ENCODE measurements around the gene NOS1AP. TPM values are rescaled to one million over a fixed set of nuclear protein-coding genes. Genes with fewer than 3 reads are reported as not detected.

NOS1AP gene
- total RNA-seq, 4 donors from 2014 or later: 8.5 to 34.8 (median 14.1) TPM

DNA sequence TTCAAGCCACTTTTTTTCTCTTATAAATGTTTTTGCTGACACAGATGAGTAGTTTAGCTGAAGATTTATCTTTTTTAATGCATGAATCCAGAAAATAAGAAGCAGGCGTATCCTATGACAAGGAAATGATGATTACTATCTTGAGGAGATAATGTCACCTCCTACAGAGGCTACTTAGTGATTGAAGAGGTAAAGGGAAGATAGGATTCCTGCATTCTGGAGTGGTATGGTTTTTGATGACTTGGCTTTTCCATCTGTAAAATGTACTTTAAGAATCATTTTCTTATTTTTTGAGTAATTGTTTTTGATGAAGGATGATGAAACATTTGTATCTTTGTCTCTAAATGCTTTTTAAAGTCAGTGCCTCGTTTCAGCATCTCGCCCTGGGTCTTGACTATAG is 184.3 kb downstream of the NOS1AP start:
- H3K36me3 ChIP-seq: no peaks in the 10 kb centered on the region
- no peak overlapping the region for H3K27ac ChIP-seq
- 87 to 96% methylated on average over 3 of the region's 3 CpGs for WGBS, 2 donors (ENCODE audit: low coverage in 1 of 2)
- no peak overlapping the region for H3K4me3 ChIP-seq
- no peaks in the 10 kb centered on the region for H3K4me1 ChIP-seq
- H3K9me3 ChIP-seq: no peaks in the 10 kb centered on the region
- TF ChIP-seq, protein P1, sequence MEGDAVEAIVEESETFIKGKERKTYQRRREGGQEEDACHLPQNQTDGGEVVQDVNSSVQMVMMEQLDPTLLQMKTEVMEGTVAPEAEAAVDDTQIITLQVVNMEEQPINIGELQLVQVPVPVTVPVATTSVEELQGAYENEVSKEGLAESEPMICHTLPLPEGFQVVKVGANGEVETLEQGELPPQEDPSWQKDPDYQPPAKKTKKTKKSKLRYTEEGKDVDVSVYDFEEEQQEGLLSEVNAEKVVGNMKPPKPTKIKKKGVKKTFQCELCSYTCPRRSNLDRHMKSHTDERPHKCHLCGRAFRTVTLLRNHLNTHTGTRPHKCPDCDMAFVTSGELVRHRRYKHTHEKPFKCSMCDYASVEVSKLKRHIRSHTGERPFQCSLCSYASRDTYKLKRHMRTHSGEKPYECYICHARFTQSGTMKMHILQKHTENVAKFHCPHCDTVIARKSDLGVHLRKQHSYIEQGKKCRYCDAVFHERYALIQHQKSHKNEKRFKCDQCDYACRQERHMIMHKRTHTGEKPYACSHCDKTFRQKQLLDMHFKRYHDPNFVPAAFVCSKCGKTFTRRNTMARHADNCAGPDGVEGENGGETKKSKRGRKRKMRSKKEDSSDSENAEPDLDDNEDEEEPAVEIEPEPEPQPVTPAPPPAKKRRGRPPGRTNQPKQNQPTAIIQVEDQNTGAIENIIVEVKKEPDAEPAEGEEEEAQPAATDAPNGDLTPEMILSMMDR (IDR thresholded peaks at IDR 0.05): no peak
- TF ChIP-seq POLR2A (IDR thresholded peaks at IDR 0.05) (no peak), POLR2AphosphoS5 (IDR thresholded peaks at IDR 0.05) (no peak), EP300 (IDR thresholded peaks at IDR 0.05; ENCODE audit: low read depth) (no peak)
- H3K27me3 ChIP-seq: no peaks in the 10 kb centered on the region
- intact Hi-C loops (cut with DNase I; ENCODE audit: low total_unique reads) (no loop called here), in situ Hi-C loops (cut with MboI; ENCODE audit: low pct_ligation_motif_present in 1 of 4, low pct_unique_long_range_greater_than_20kb in 1 of 4, low sequenced_read_pairs in 3 of 4) (no loop called here)
- DNase-seq: no peak

DNA sequence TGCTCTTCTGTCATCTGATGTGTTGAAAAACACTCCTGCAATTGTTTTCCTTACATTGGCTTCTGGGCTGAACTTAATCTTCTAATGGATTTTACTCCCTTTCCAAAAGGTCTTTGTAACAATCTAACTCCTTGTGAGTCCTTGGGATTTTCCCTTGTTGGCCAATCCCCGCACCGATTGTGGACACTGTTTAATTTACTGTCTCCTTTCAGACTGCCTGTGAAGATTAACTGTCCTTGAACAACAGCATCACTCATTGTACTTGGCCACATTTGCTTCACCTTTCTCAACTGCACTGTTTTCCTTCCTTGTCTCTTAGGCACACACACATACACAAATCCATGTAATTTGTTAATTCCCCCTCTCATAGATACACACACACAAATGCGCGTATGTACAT is 186.8 kb downstream of the NOS1AP start:
- H3K9me3 ChIP-seq: no peaks in the 10 kb centered on the region
- DNase-seq: no peak
- WGBS, 2 donors (ENCODE audit: low coverage in 1 of 2): 71 to 75% methylated on average over 4 of the region's 4 CpGs
- H3K36me3 ChIP-seq: no peaks in the 10 kb centered on the region
- in situ Hi-C loops (cut with MboI; ENCODE audit: low pct_ligation_motif_present in 1 of 4, low pct_unique_long_range_greater_than_20kb in 1 of 4, low sequenced_read_pairs in 3 of 4): no loop called here
- H3K27me3 ChIP-seq: no peaks in the 10 kb centered on the region
- no peak overlapping the region for H3K27ac ChIP-seq
- TF ChIP-seq POLR2AphosphoS5 (IDR thresholded peaks at IDR 0.05): no peak
- TF ChIP-seq, protein P1 (IDR thresholded peaks at IDR 0.05): no peak
- no peak for TF ChIP-seq EP300 (IDR thresholded peaks at IDR 0.05; ENCODE audit: low read depth)
- no peak for TF ChIP-seq POLR2A (IDR thresholded peaks at IDR 0.05)
- intact Hi-C loops (cut with DNase I; ENCODE audit: low total_unique reads): no loop called here
- H3K4me3 ChIP-seq: no peak overlapping the region
- no peaks in the 10 kb centered on the region for H3K4me1 ChIP-seq

DNA sequence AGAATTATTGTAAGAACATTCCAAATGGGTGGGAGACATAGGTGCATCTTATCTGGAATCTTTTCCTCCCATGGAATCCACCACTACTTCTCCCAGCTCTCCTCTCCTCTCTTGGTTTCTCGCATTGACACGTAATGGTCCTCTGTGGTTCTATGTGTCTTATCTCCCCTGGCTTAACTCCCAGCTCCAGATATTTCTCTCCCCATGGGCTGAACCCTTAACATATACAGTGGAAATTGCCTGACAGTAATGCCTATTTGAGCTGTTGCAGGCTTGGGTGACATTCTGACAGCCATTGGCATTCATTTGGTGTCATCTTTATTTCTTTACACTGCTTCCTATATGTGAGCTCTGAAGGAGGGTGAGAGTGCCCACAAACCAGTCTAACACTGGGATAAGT is 188.9 kb downstream of the NOS1AP start:
- Histone ChIP-seq H3K4me3 (no peak overlapping the region), H3K4me1 (no peaks in the 10 kb centered on the region), H3K36me3 (no peaks in the 10 kb centered on the region), H3K27me3 (no peaks in the 10 kb centered on the region), H3K9me3 (no peaks in the 10 kb centered on the region), H3K27ac (no peak overlapping the region)
- TF ChIP-seq, protein P1 (IDR thresholded peaks at IDR 0.05): no peak
- TF ChIP-seq POLR2AphosphoS5 (IDR thresholded peaks at IDR 0.05) (no peak), EP300 (IDR thresholded peaks at IDR 0.05; ENCODE audit: low read depth) (no peak), POLR2A (IDR thresholded peaks at IDR 0.05) (no peak)
- no peak for DNase-seq
- in situ Hi-C loops (cut with MboI; ENCODE audit: low pct_ligation_motif_present in 1 of 4, low pct_unique_long_range_greater_than_20kb in 1 of 4, low sequenced_read_pairs in 3 of 4): no loop called here
- intact Hi-C loops (cut with DNase I; ENCODE audit: low total_unique reads): no loop called here
- 96% methylated on average over 2 of the region's 2 CpGs; no CpG with 5 or more reads in 1 of the 2 donors for WGBS, 2 donors (ENCODE audit: low coverage in 1 of 2)

DNA sequence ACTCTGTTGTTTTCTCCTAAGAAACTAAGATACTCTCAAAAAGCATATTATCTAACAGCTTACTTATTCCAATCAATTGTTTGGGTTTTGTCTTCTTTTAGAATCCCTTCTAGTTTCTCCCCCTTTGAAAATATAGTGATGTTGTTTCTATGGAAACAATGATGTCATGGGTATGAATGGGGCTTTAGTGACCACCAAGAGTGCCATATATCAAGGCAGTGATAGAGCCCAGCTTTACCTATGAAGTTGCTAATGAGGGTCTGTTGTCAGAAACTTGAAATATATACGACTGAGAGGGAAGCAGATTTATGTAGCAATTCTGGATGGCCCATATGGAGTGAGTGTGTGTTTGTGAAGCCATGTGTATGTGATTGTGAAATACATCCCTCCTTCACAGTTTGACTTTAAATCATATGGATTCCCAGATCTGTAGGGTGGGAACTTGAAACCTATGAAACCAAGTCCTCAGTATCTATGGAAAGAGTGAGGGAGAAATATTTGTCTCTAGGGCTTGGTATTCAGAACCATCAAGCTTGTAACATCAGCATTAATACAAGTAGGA is 190.5 kb downstream of the NOS1AP start:
- no peaks in the 10 kb centered on the region for H3K27me3 ChIP-seq
- intact Hi-C loops (cut with DNase I; ENCODE audit: low total_unique reads) (no loop called here), in situ Hi-C loops (cut with MboI; ENCODE audit: low pct_ligation_motif_present in 1 of 4, low pct_unique_long_range_greater_than_20kb in 1 of 4, low sequenced_read_pairs in 3 of 4) (no loop called here)
- 61% methylated on average over 1 of the region's 1 CpG; no CpG with 5 or more reads in 1 of the 2 donors for WGBS, 2 donors (ENCODE audit: low coverage in 1 of 2)
- H3K4me3 ChIP-seq: no peak overlapping the region
- DNase-seq: no peak
- TF ChIP-seq EP300 (IDR thresholded peaks at IDR 0.05; ENCODE audit: low read depth): no peak
- no peak for TF ChIP-seq POLR2AphosphoS5 (IDR thresholded peaks at IDR 0.05)
- no peak for TF ChIP-seq POLR2A (IDR thresholded peaks at IDR 0.05)
- TF ChIP-seq, protein P1 (IDR thresholded peaks at IDR 0.05): no peak
- H3K9me3 ChIP-seq: no peaks in the 10 kb centered on the region
- no peak overlapping the region for H3K27ac ChIP-seq
- H3K36me3 ChIP-seq: no peaks in the 10 kb centered on the region
- no peaks in the 10 kb centered on the region for H3K4me1 ChIP-seq

Measured in transverse colon (tissue), 4 donors.